ENCODE results near the gene PDE4B. TPM values are rescaled to one million over a fixed set of nuclear protein-coding genes. Genes with fewer than 3 reads are reported as not detected.

PDE4B gene
- total RNA-seq, 2 experiments from 2014 or later, result 2.4 to 3.1 TPM

DNA sequence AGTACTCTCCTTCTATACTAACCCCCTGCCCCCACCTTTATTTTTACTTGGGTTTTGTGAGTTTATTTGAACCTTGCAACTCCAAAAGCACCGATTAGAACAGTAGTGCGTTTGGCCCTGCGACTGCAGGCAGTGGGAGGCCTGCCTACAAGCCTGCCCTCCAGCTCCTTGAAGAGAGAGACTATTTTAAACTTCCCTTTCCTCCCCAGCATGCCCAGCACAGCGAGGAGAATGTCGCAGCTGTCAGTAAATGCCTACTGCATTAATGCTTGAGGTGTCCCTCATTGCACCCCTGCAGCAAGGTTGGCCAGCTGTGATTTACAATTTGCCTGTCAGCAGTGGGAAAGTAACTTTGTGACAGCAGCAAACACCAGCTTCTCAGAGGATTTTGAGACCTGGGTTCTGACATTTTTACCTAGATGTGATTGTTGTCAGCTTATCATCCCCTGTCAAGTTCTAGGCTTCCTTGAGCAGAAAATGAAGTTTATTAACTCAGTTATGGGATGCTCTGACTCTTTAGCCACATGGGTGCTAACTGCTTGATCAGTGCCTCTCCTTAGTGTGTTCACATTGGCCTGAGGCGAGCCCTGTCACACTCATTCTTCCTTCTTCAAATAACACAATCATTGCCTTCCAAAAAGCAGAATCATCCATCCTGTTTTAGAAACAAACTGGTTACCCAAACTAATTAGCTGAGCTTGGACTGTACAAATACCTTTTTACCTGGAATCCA lies 170.6 kb downstream of the PDE4B start:
- BruUV-seq (replicated peaks), result no TSS peak

DNA sequence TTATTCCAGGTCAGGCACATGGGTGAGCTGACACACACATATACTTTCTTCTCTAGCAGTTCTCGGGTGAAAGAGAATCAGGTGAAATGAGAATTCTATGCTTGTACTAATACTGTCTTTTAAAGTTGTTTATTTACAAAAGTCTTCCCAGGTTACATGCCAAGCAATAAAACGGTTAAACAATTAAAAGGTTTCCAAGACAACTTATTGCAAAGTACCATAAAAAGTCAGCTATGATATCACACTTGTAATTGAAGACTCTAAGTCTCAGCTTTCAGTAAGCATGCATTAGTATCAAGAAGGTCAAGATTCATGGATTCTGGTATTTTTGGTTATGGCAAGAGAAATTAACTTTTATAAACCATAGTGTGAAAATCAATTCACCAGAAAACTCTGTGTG lies 171.4 kb downstream of the PDE4B start:
- DNase-seq (ENCODE audit: low spot score), result no peak
- Histone ChIP-seq H4K20me1 (ENCODE audit: insufficient read depth, low read length) (no peaks in the 10 kb centered on the region), H3K4me1 (ENCODE audit: insufficient read depth, low read length, poor library complexity, severe bottlenecking) (no peaks in the 10 kb centered on the region), H3K4me2 (ENCODE audit: low read length) (no peak overlapping the region), H3K9me2 (ENCODE audit: insufficient read depth, low read length) (no peaks in the 10 kb centered on the region), H3K79me2 (ENCODE audit: insufficient read depth, low read depth, low read length) (no peaks in the 10 kb centered on the region), H3K36me3 (ENCODE audit: insufficient read depth, low read length) (no peaks in the 10 kb centered on the region), H3K9me3 (ENCODE audit: low read length) (no peaks in the 10 kb centered on the region), H3K4me3 (ENCODE audit: low read depth, low read length, poor library complexity, severe bottlenecking) (no peak overlapping the region), H3K27ac (ENCODE audit: low read depth, low read length, poor library complexity, severe bottlenecking) (no peak overlapping the region), H2AFZ (ENCODE audit: low read length) (no peak overlapping the region)
- BruUV-seq (replicated peaks), result no TSS peak
- TF ChIP-seq, protein P1, sequence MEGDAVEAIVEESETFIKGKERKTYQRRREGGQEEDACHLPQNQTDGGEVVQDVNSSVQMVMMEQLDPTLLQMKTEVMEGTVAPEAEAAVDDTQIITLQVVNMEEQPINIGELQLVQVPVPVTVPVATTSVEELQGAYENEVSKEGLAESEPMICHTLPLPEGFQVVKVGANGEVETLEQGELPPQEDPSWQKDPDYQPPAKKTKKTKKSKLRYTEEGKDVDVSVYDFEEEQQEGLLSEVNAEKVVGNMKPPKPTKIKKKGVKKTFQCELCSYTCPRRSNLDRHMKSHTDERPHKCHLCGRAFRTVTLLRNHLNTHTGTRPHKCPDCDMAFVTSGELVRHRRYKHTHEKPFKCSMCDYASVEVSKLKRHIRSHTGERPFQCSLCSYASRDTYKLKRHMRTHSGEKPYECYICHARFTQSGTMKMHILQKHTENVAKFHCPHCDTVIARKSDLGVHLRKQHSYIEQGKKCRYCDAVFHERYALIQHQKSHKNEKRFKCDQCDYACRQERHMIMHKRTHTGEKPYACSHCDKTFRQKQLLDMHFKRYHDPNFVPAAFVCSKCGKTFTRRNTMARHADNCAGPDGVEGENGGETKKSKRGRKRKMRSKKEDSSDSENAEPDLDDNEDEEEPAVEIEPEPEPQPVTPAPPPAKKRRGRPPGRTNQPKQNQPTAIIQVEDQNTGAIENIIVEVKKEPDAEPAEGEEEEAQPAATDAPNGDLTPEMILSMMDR (conservative IDR thresholded peaks at IDR 0.05; ENCODE audit: low read length), result no peak
- no peak for TF ChIP-seq EZH2phosphoT487 (IDR thresholded peaks at IDR 0.05; ENCODE audit: borderline replicate concordance, low read depth, low read length)
- intact Hi-C loops (cut with micrococcal nuclease; ENCODE audit: unreplicated experiment), result no loop called here
- CTCF ChIA-PET (ENCODE audit: unreplicated experiment), result interaction anchor here (1.0 kb wide), 1 partner anchor 278 kb away, joined by 3 read pairs; no protein-coding TSS in a partner anchor
- POLR2A ChIA-PET, result interaction anchor here (0.7 kb wide), 1 partner anchor 283 kb away, joined by 3 read pairs; no protein-coding TSS in a partner anchor

More for the DNA sequence above, 170.6 kb downstream of the PDE4B start:
- Histone ChIP-seq H4K20me1 (ENCODE audit: insufficient read depth, low read length) (no peaks in the 10 kb centered on the region), H3K27ac (ENCODE audit: low read depth, low read length, poor library complexity, severe bottlenecking) (no peak overlapping the region), H3K4me3 (ENCODE audit: low read depth, low read length, poor library complexity, severe bottlenecking) (no peak overlapping the region), H3K79me2 (ENCODE audit: insufficient read depth, low read depth, low read length) (no peaks in the 10 kb centered on the region), H3K9me2 (ENCODE audit: insufficient read depth, low read length) (no peaks in the 10 kb centered on the region), H2AFZ (ENCODE audit: low read length) (no peak overlapping the region), H3K36me3 (ENCODE audit: insufficient read depth, low read length) (no peaks in the 10 kb centered on the region), H3K9me3 (ENCODE audit: low read length) (no peaks in the 10 kb centered on the region), H3K4me2 (ENCODE audit: low read length) (no peak overlapping the region), H3K4me1 (ENCODE audit: insufficient read depth, low read length, poor library complexity, severe bottlenecking) (no peaks in the 10 kb centered on the region)
- intact Hi-C loops (cut with micrococcal nuclease; ENCODE audit: unreplicated experiment), result no loop called here
- no peak for DNase-seq (ENCODE audit: low spot score)
- no peak for TF ChIP-seq EZH2phosphoT487 (IDR thresholded peaks at IDR 0.05; ENCODE audit: borderline replicate concordance, low read depth, low read length)
- TF ChIP-seq, protein P1 (conservative IDR thresholded peaks at IDR 0.05; ENCODE audit: low read length), result no peak
- ChIA-PET CTCF (ENCODE audit: unreplicated experiment) (interaction anchor here (1.0 kb wide), 1 partner anchor 279 kb away, joined by 3 read pairs; no protein-coding TSS in a partner anchor), POLR2A (no interaction called here)
